Measurements from ENCODE around the gene DTD2. TPM values are rescaled to one million over a fixed set of nuclear protein-coding genes. Genes with fewer than 3 reads are reported as not detected.
"Not testable (repeated sequence)": the region's sequence is repeated elsewhere in the genome, so short reads cannot be mapped to it uniquely, and the experiment has no call there.

Gene DTD2
- polyA plus RNA-seq, 1 experiment: 16.4 TPM

DNA sequence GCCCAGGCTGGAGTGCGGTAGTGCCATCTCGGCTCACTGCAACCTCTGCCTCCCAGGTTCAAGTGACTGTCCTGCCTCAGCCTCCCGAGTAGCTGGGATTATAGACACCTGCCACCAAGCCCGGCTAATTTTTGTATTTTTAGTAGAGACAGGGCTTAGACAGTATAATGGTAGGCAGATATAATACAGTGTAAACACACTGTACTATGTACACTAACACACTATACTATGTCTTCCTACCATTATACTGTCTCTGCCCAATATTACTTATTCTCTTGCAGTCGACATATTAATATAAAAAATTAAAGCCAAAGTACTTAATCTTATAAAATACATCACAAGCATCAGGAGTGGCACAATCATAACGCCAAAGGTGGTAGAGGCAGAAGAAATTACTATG is 15.0 kb downstream of the DTD2 start:
- H3K36me3 ChIP-seq (ENCODE audit: control insufficient read depth, insufficient read depth, low read length): no peaks in the 10 kb centered on the region
- no peaks in the 10 kb centered on the region for H3K27me3 ChIP-seq (ENCODE audit: control insufficient read depth, insufficient read depth, low read length)
- no peak overlapping the region for H3K4me3 ChIP-seq (ENCODE audit: low read depth, low read length)
- POLR2A ChIA-PET: no interaction called here
- no peak for DNase-seq (ENCODE audit: low read depth)
- CTCF ChIA-PET: interaction anchor here (0.6 kb wide), 1 partner anchor 56 kb away, joined by 3 read pairs; no protein-coding TSS in a partner anchor
- TF ChIP-seq, protein P1, sequence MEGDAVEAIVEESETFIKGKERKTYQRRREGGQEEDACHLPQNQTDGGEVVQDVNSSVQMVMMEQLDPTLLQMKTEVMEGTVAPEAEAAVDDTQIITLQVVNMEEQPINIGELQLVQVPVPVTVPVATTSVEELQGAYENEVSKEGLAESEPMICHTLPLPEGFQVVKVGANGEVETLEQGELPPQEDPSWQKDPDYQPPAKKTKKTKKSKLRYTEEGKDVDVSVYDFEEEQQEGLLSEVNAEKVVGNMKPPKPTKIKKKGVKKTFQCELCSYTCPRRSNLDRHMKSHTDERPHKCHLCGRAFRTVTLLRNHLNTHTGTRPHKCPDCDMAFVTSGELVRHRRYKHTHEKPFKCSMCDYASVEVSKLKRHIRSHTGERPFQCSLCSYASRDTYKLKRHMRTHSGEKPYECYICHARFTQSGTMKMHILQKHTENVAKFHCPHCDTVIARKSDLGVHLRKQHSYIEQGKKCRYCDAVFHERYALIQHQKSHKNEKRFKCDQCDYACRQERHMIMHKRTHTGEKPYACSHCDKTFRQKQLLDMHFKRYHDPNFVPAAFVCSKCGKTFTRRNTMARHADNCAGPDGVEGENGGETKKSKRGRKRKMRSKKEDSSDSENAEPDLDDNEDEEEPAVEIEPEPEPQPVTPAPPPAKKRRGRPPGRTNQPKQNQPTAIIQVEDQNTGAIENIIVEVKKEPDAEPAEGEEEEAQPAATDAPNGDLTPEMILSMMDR (IDR thresholded peaks at IDR 0.05; ENCODE audit: insufficient read depth, low read depth, low read length): no peak

DNA sequence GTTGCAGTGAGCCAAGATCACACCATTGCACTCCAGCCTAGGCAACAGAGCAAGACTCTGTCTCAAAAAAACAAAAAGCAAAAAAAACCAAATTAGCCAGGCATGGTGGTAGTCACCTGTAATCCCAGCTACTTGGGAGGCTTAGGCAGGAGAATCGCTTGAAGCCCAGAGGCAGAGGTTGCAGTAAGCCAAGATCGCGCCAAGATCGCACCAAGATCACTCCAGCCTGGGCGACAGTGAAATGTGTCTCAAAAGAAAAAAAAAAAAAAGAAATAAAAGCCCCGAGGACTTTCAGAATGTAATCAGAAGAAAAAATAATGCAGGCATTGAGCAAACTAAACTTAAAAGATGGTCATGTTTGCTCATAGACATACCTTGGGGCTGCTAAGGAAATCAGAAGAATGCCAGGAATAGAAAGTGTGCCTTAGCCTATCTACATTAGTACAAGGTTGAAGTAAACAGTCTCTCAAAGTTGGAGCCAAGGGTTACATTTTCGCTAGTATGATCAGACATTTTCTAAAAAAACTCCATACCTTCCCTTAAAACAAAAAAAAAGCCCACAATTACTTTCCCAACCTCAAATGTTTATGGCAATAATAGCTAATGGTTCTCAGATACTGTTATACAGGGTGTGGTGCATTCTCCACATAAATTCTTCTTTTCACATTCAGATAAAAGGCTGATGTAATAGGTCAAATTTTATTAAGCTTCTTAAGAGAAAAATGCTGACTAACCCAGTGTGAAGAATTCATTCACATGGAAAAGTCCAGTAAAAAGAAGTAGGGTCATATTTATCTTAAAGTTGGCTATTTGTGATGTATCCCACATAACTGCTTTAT is 15.8 kb downstream of the DTD2 start:
- TF ChIP-seq, protein P1 (IDR thresholded peaks at IDR 0.05; ENCODE audit: insufficient read depth, low read depth, low read length): no peak
- ChIA-PET POLR2A (no interaction called here), CTCF (interaction anchor here (0.6 to 1.0 kb wide), 2 partner anchors 8 to 55 kb away, joined by 3 read pairs; no protein-coding TSS in a partner anchor)
- no peak overlapping the region for H3K4me3 ChIP-seq (ENCODE audit: low read depth, low read length)
- no peaks in the 10 kb centered on the region for H3K27me3 ChIP-seq (ENCODE audit: control insufficient read depth, insufficient read depth, low read length)
- DNase-seq (ENCODE audit: low read depth): peak; percentile 93
- no peaks in the 10 kb centered on the region for H3K36me3 ChIP-seq (ENCODE audit: control insufficient read depth, insufficient read depth, low read length)

GRCh38 chr14:31440280-31440679 is 17.0 kb downstream of the DTD2 start:
- TF ChIP-seq, protein P1 (IDR thresholded peaks at IDR 0.05; ENCODE audit: insufficient read depth, low read depth, low read length): no peak
- POLR2A ChIA-PET: no interaction called here
- no peak for DNase-seq (ENCODE audit: low read depth)

GRCh38 chr14:31439561-31439960 is 17.7 kb downstream of the DTD2 start:
- TF ChIP-seq, protein P1 (IDR thresholded peaks at IDR 0.05; ENCODE audit: insufficient read depth, low read depth, low read length): no peak
- DNase-seq (ENCODE audit: low read depth): no peak
- no peaks in the 10 kb centered on the region for H3K36me3 ChIP-seq (ENCODE audit: control insufficient read depth, insufficient read depth, low read length)
- ChIA-PET CTCF (interaction anchor here (0.6 kb wide), 1 partner anchor 24 kb away, joined by 3 read pairs; no protein-coding TSS in a partner anchor), POLR2A (no interaction called here)
- no peaks in the 10 kb centered on the region for H3K27me3 ChIP-seq (ENCODE audit: control insufficient read depth, insufficient read depth, low read length)
- no peak overlapping the region for H3K4me3 ChIP-seq (ENCODE audit: low read depth, low read length)

More at GRCh38 chr14:31440280-31440679, 17.0 kb downstream of the DTD2 start:
- Histone ChIP-seq H3K27me3 (ENCODE audit: control insufficient read depth, insufficient read depth, low read length) (no peaks in the 10 kb centered on the region), H3K36me3 (ENCODE audit: control insufficient read depth, insufficient read depth, low read length) (no peaks in the 10 kb centered on the region), H3K4me3 (ENCODE audit: low read depth, low read length) (no peak overlapping the region)
- CTCF ChIA-PET: interaction anchor here (0.6 kb wide), 1 partner anchor 1010 kb away, joined by 3 read pairs; no protein-coding TSS in a partner anchor

DNA sequence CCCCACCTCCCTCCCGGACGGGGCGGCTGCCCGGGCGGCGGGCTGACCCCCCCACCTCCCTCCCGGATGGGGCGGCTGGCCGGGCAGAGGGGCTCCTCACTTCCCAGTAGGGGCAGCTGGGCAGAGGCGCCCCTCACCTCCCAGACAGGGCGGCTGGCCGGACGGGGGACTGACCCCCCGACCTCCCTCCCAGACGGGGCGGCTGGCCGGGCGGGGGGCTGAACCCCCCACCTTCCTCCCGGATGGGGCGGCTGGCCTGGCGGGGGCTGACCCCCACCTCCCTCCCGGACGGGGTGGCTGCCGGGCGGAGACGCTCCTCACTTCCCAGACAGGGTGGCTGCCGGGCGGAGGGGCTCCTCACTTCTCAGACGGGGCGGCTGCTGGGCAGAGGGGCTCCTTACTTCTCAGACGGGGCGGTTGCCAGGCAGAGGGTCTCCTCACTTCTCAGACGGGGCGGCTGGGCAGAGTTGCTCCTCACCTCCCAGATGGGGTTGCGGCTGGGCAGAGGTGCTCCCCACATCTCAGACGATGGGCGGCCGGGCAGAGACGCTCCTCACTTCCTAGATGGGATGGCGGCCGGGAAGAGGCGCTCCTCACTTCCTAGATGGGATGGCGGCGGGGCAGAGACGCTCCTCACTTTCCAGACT is 20.1 kb downstream of the DTD2 start:
- H3K36me3 ChIP-seq (ENCODE audit: control insufficient read depth, insufficient read depth, low read length); CTCF ChIA-PET; DNase-seq (ENCODE audit: low read depth); H3K27me3 ChIP-seq (ENCODE audit: control insufficient read depth, insufficient read depth, low read length); H3K4me3 ChIP-seq (ENCODE audit: low read depth, low read length); POLR2A ChIA-PET: not testable (repeated sequence)

Measured in BJ (cell line).